GM21367 (cell line): ENCODE measurements around the gene MINAR1.

ENCODE experiments used
- ATAC-seq: cut with Tn5 transposase; IDR thresholded peaks from one replicate; pipeline ENCODE4 v1.9.1; 2021; ENCODE audit not compliant: unreplicated experiment

Gene MINAR1

DNA sequence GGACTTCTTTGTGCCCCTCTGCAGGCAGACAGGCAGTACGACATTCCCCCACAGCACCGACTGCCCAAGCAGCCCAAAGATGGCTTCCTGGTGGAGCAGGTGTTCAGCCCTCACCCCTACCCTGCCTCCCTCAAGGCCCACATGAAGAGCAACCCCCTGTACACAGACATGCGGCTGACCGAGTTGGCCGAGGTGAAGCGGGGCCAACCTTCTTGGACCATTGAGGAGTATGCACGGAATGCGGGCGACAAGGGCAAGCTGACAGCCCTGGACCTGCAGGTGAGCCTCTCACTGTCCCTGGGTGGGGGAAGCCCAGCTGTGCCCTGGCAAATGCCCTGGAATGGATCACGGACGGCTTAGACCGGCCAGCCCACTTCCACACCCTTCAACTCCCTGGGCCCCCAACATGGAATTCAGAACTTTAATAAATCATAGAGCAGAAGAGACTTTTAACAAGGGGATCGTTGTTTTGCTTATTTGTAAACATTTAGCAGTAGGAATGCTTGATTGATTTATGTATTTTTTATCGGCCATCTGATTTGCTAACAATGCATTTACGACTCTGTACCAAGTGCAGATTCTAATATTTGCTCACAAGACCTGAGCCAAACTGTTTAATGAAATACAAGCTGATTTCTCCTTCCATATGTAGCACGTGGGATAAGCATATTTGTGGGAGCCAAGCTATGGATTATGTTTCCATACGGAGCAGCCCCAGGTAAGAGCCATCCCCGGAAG lies 31.1 kb downstream of the MINAR1 start:
- ATAC-seq, result no peak

DNA sequence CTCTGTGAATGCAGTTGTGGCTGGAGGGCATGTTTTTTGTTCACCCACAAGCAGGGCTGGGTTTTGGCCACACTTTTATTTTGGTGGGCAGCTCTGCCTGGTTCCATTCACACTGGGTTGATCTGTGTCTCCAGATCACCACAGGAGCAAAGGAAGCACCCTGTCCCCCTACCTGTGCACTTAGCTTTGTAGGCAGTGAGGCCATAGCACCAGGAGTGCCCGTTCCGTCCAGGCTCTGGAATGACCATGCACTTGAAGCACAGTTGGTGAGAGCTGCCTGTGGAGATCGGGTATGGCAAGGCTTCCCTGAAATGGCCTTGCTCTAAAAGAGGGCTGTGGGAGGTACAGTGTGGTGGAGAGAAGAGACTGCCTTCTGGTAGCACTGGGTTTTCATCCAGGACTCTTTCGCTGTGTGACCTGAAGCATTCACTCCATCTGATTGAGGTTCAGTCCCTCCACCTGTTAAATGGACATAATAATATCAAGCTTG lies 31.7 kb downstream of the MINAR1 start:
- no peak for ATAC-seq

DNA sequence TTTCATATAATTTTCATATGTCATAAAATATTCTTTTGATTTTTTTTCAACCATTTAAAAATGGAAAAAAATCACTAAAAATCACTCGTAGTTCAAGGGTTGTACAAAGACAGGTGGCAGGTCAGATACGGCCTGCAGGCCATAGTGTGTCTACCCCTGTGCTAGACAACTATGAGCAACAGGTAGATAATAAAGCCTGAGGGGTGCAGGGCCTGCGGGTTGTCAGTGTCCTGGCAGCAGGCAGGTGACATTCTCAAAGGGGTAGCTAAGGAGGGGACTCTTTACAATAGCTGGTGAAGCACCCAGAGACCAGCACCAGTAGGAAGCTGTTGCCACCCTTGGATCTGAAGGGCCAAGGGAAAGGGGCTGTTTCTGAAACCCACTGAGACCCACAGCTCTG lies 34.4 kb downstream of the MINAR1 start:
- no peak for ATAC-seq

DNA sequence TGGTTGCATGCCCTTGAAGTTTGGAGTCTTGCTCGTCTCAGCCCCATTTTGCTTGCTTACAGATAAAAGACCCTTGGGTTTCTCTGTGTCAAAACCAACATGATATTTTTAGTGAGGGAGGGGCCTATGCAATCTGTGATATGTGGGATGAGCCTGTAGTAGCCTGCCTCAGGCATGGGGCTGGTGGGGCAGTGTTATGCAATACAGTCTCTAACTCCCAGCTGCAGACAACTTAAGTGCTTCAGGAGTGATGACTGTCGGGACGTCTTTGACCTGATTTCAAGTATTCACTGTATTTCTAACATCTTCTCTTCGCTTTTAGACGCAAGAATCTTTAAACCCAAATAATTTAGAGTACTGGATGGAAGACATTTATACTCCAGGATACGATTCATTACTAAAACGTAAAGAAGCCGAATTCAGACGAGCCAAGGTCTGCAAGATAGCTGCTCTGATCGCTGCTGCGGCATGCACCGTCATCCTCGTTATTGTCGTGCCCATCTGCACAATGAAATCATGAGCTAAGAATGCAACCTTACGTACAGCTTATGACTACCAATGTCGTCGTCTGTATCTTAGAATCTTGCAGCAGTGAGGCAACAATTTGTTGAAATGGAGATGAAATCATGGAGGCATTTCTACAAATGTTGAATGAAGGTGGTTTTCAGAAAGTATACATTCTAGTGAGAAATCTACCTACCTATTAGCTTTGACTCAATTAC lies 35.9 kb downstream of the MINAR1 start:
- no peak for ATAC-seq

DNA sequence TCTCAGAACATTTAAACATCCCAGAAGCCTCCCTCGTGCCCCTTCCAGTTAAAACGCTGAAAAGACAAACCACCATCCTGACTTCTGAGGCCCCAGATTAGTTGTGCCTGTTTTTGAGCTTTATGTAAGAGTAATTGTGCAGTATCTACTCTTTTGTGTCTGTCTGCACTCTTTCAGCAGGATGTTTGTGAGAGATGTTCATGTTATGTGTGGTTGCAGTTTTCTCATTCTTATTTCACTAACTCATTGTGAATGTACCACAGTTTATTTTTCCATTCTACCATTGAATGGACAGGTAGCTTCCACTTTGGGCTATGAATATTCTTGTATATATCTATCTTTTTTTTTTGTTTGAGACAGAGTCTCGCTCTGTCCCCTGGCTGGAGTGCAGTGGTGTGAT lies 40.3 kb downstream of the MINAR1 start:
- ATAC-seq, result no peak

DNA sequence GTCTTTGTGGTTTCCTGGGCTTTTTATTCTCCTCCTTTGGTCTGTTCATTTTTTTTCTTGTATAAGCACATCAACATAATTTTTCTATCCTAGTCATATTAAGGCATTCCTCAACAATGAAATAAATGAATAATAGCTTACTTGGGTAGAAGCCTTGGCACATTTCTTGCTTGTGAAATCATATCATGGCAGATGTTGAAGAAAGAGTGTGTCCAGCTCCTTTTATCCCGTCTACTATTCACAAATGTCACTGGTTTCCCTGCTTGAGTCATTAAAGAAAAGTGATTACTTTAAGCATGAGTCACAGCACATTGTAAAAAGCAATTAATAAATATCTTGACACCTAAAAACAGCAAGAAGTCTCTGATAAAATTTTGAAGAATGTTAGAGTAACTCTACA lies 42.1 kb downstream of the MINAR1 start:
- ATAC-seq, result no peak

DNA sequence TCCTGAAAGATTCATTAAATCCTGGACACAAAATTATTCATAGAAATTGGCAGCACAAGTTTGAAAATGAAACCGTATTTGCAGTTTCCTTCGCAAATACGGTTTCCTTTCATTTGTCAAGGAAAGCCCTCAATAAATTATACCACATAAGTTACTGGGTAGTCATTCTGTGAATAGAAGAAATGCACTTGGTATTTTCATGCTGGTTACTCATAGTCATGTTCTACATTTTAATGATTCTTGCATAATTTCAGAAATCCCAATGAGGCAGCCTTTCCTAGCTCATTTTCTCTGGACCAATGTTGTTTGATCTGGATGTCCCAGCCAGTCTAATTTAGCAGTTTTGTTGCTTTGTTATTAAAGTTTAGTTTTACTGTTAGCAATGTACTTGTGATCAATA lies 43.2 kb downstream of the MINAR1 start:
- no peak for ATAC-seq

DNA sequence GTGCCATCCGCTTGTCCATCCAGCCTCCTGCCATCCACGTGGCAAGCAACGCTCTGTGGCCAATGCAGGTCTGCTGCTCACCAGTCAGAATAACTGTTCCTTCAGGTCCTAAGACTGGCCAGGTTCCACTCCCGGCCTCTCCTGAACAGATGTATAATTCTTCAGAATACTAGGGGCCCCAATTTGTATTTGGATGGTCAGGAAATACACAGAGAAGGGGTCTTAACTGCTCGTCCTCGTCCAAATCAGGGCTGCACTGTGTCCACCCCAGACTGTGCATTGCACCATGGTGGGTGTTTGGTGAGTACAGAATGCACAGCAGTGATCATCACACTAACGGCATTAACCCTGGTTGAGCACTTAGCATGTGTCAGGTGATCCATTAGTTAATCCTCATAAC lies 46.0 kb downstream of the MINAR1 start:
- no peak for ATAC-seq

DNA sequence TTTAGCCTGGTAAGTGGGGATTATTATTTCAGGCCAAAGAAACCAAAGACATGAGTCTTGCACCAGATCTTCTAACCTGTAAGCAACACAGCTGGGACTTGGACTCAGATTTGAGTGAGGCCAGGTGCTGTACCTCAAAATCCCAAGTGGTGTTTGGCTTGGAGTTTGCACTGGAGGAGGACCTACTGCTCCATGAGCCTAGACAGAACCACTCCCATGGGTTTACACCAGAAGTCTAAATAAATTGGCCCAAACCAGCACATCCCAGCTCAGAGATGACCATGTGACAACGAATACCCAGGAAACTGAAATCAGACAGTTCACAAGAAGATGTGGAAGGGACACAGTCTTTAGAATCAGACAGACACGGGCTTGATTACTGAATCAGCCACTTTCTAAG lies 47.5 kb downstream of the MINAR1 start:
- ATAC-seq, result no peak

DNA sequence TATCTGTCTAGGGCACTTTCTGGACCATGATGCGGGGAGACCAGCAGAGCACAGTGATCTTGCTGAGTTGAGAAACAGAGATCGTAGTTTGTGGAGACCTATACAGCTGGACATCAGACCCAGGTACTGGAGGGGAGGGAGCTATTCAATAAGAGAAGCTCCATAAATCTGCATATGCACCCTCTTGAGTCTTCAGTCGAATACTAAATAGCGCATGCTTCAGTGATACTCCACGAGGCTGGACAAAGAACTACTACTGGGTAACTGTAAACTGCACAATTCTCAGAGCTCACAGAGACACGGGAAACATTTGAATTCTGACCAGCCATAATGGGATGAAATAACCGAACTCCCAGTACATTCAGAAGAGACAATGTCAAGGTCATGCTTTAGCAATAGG lies 49.7 kb downstream of the MINAR1 start:
- no peak for ATAC-seq
